Transverse colon (tissue), 4 donors: ENCODE measurements around the gene ATP10D. TPM values are rescaled to one million over a fixed set of nuclear protein-coding genes. Genes with fewer than 3 reads are reported as not detected.

ENCODE experiments used
- DNase-seq: peaks from one replicate; pipeline ENCODE4 v3.0.0-alpha.2; 2019
- H3K27ac ChIP-seq, 4 donors: fragments of 200-600 bp; sonication (generic); 2 replicates each; pipeline ENCODE4 v1.5.1; 2016 to 2018; ENCODE audit warnings: inconsistent platforms in 4 of 4
- H3K27me3 ChIP-seq: fragments of 200-600 bp; sonication (generic); 2 replicates; pipeline ENCODE4 v1.5.1; 2017; ENCODE audit warnings: inconsistent platforms
- H3K36me3 ChIP-seq, 4 donors: fragments of 200-600 bp; sonication (generic); 2 replicates each; pipeline ENCODE4 v1.5.1; 2017 to 2019; ENCODE audit warnings: inconsistent platforms in 4 of 4
- H3K4me1 ChIP-seq, 4 donors: fragments of 200-600 bp; sonication (generic); 2 replicates each; pipeline ENCODE4 v1.5.1; 2017 to 2020; ENCODE audit warnings: inconsistent platforms in 4 of 4
- H3K4me3 ChIP-seq, 4 donors: fragments of 200-600 bp; sonication (generic); 1 replicate in 1 of 4; 2 replicates in 3 of 4; pipeline versions ENCODE4 v1.5.1 to v1.6.1; 2017 to 2019; ENCODE audit warnings: inconsistent platforms in 4 of 4
- H3K9me3 ChIP-seq, 2 donors: fragments of 200-600 bp; sonication (generic); 2 replicates each; pipeline ENCODE4 v1.5.1; 2017 to 2019; ENCODE audit warnings: inconsistent platforms in 2 of 2
- EP300 ChIP-seq: sonication (generic); formaldehyde crosslinking; IDR thresholded peaks from one replicate; pipeline ENCODE4 v1.6.1; 2017; ENCODE audit warnings: antibody characterized with exemption, low read depth
- POLR2A ChIP-seq: fragments of 450-650 bp; IDR thresholded peaks from one replicate; pipeline ENCODE4 v1.6.1; 2016; ENCODE audit warnings: antibody characterized with exemption, mild to moderate bottlenecking, moderate library complexity
- POLR2AphosphoS5 ChIP-seq, 3 donors: sonication (generic); formaldehyde crosslinking; IDR thresholded peaks; one replicate each; pipeline ENCODE4 v1.6.1; 2016; ENCODE audit warnings: antibody characterized with exemption in 3 of 3
- WGBS, 2 donors: methylation state at CpG; one replicate each; pipeline ENCODE4 v1.1.5; 2018; ENCODE audit warnings: low coverage in 1 of 2; 5-methylcytosine and 5-hydroxymethylcytosine counted together
- in situ Hi-C, 4 donors: fragments of 200-750 bp; cut with MboI; loops; one replicate each; pipeline versions ENCODE4 v1.15.0 to v1.15.1; 2017; ENCODE audit warnings: low sequenced_read_pairs in 3 of 4, low pct_ligation_motif_present in 1 of 4, low pct_unique_long_range_greater_than_20kb in 1 of 4
- intact Hi-C: fragments of 100-400 bp; cut with DNase I; formaldehyde crosslinking; loops from one replicate; pipeline ENCODE4 v1.15.1; 2023; ENCODE audit warnings: low total_unique reads
- total RNA-seq, 4 donors: library from RNA; depleted of rRNA; stranded (reverse); fragments of >200 nt; gene quantifications; one replicate each; pipeline ENCODE4 v1.1.0, GENCODE V29; 2016
- TF ChIP-seq, protein P1 (sequence below), 5 experiments: fragments of 200-600 bp in 3 of 5; fragments of 450-650 bp in 2 of 5; sonication (generic) in 3 of 5; IDR thresholded peaks; 1 replicate in 2 of 5; 2 replicates in 3 of 5; pipeline ENCODE4 v1.5.1; 2016 to 2017; ENCODE audit warnings: antibody characterized with exemption in 5 of 5, inconsistent platforms in 3 of 5, mild to moderate bottlenecking in 2 of 5, moderate library complexity in 1 of 5

Gene ATP10D
- total RNA-seq, 4 donors from 2014 or later = 3.8 to 14.1 (median 7.7) TPM

DNA sequence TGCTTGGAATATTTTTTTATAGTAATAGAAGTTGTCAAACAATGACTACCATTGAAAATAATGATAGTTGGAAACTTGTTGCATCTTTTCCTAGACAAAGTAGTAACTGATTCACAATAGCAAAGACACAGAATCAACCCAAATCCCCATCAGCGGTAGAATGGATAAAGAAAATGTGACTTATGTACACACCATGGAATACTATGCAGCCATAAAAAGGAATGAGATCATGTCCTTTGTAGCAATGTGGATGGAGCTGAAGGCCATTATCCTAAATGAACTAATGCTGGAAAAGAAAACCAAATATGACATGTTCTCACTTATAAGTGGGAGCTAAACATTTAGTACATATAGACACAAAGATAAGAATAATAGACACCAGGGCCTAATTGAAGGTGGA, 49.7 kb downstream of the ATP10D start:
- Histone ChIP-seq H3K36me3 (peaks cover 0 to 10% (median 0%) of the 10 kb centered on the region in 4 donors), H3K4me1 (peaks cover 4 to 21% (median 10%) of the 10 kb centered on the region in 4 donors), H3K27me3 (no peaks in the 10 kb centered on the region), H3K9me3 (no peaks in the 10 kb centered on the region), H3K4me3 (no peak overlapping the region), H3K27ac (no peak overlapping the region)
- WGBS, 2 donors = 88 to 100% methylated on average over 1 of the region's 1 CpG
- TF ChIP-seq, protein P1, sequence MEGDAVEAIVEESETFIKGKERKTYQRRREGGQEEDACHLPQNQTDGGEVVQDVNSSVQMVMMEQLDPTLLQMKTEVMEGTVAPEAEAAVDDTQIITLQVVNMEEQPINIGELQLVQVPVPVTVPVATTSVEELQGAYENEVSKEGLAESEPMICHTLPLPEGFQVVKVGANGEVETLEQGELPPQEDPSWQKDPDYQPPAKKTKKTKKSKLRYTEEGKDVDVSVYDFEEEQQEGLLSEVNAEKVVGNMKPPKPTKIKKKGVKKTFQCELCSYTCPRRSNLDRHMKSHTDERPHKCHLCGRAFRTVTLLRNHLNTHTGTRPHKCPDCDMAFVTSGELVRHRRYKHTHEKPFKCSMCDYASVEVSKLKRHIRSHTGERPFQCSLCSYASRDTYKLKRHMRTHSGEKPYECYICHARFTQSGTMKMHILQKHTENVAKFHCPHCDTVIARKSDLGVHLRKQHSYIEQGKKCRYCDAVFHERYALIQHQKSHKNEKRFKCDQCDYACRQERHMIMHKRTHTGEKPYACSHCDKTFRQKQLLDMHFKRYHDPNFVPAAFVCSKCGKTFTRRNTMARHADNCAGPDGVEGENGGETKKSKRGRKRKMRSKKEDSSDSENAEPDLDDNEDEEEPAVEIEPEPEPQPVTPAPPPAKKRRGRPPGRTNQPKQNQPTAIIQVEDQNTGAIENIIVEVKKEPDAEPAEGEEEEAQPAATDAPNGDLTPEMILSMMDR (IDR thresholded peaks at IDR 0.05) = no peak
- TF ChIP-seq POLR2A (no peak), EP300 (no peak), POLR2AphosphoS5 (IDR thresholded peaks at IDR 0.05) (no peak)
- intact Hi-C loops = no loop called here
- DNase-seq = no peak
- in situ Hi-C loops = no loop called here

DNA sequence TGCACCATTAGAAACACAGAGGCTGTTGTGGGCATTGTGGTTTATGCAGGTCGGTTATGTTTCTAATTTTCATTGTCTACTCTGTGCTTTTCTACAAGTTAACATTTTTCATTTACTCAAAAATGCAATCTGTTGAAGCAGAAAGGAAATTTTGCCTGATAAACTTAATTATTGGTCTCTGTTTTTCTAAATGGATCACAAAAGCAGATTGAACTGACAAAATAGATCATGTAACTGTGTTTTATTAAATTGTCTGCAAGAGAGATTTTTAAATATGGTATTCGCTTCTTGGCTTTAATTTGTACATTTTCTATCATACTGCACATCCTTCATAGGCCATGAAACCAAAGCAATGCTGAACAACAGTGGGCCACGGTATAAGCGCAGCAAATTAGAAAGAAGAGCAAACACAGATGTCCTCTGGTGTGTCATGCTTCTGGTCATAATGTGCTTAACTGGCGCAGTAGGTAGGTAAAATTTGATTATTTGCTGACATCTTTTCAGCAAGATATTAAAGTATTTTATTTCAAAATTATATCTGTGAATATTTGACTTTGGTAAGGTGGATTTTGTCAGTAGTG, 50.6 kb downstream of the ATP10D start:
- intact Hi-C loops (no loop called here), in situ Hi-C loops (no loop called here)
- H3K36me3 ChIP-seq = peaks cover 0 to 7% (median 0%) of the 10 kb centered on the region in 4 donors
- 77 to 91% methylated on average over 5 of the region's 5 CpGs for WGBS, 2 donors
- H3K4me1 ChIP-seq = peaks cover 4 to 19% (median 10%) of the 10 kb centered on the region in 4 donors
- no peak overlapping the region for H3K27ac ChIP-seq
- TF ChIP-seq, protein P1 (IDR thresholded peaks at IDR 0.05) = no peak
- TF ChIP-seq POLR2A (no peak), EP300 (no peak), POLR2AphosphoS5 (IDR thresholded peaks at IDR 0.05) (no peak)
- no peaks in the 10 kb centered on the region for H3K9me3 ChIP-seq
- no peak for DNase-seq
- no peaks in the 10 kb centered on the region for H3K27me3 ChIP-seq
- no peak overlapping the region for H3K4me3 ChIP-seq

DNA sequence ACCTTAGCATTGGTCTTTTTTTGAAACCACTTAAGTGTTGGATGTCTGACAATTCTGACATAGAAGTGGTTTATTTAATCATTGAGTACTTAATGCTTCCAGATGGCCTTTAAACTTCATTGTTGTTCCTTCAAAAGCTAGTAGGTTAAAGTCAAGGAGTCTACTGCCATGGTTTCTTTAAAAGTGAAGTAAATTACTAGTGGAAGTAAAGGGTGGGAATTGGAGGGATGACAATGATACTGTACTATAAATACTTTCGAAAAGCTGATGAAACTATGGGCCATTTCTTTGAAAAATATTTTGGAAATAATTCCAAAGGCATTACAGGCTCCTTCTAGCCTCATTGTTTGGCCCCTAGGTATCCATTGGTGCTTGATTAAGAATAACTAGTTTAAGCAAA, 51.9 kb downstream of the ATP10D start:
- intact Hi-C loops = no loop called here
- H3K27ac ChIP-seq = no peak overlapping the region
- H3K27me3 ChIP-seq = no peaks in the 10 kb centered on the region
- peaks cover 0 to 7% (median 0%) of the 10 kb centered on the region in 4 donors for H3K36me3 ChIP-seq
- TF ChIP-seq EP300 (no peak), POLR2AphosphoS5 (IDR thresholded peaks at IDR 0.05) (no peak), POLR2A (no peak)
- TF ChIP-seq, protein P1 (IDR thresholded peaks at IDR 0.05) = no peak
- H3K4me3 ChIP-seq = no peak overlapping the region
- no peaks in the 10 kb centered on the region for H3K9me3 ChIP-seq
- no peak for DNase-seq
- WGBS, 2 donors = 0 to 3% methylated on average over 1 of the region's 1 CpG
- peaks cover 0 to 6% (median 0%) of the 10 kb centered on the region in 4 donors for H3K4me1 ChIP-seq
- in situ Hi-C loops = no loop called here

DNA sequence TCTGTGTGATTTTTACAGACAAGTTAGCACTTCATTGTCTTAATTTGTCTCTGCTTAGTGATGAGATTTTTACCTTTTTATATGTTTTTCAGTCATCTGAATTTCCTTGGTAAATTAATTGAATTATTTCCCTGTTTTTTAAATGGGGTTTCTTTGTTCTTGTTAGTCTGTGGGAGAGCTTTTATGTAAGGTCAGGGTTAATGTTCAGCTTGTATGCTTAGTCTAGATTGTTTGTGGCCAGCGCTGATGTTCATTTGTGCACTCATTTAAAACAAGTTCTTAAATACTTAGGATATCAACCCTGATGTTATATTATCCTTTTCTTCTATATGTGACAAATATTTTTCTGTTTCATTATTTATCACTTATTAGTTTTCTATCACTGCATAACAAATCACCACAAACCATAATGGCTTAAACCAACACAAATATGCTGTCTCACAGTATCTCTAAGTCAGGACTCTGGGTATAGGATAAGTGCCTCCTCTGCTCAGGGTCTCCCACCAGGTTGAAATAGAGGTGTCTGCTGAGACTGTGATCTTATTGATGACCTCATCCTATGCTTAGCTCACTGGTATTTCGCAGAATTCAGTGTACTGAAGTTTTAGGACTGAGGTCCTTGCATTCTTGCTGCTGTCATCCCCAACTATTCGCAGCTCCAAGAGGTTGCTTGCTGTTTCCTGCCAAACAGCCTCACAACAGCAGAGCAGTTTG, 53.2 kb downstream of the ATP10D start:
- WGBS, 2 donors = 92 to 100% methylated on average over 1 to 3 of the region's 3 CpGs
- intact Hi-C loops = no loop called here
- Histone ChIP-seq H3K36me3 (peaks cover 0 to 7% (median 0%) of the 10 kb centered on the region in 4 donors), H3K4me3 (no peak overlapping the region), H3K27me3 (no peaks in the 10 kb centered on the region), H3K9me3 (no peaks in the 10 kb centered on the region), H3K4me1 (no peaks in the 10 kb centered on the region), H3K27ac (no peak overlapping the region)
- in situ Hi-C loops = no loop called here
- DNase-seq = no peak
- TF ChIP-seq POLR2A (no peak), POLR2AphosphoS5 (IDR thresholded peaks at IDR 0.05) (no peak), EP300 (no peak)
- TF ChIP-seq, protein P1 (IDR thresholded peaks at IDR 0.05) = no peak
